GM12878 (cell line): ENCODE results near the gene ALG2. TPM values are rescaled to one million over a fixed set of nuclear protein-coding genes. Genes with fewer than 3 reads are reported as not detected.

Experiments
- BCL11A ChIP-seq: IDR thresholded peaks from 2 replicates; pipeline ENCODE4 v1.6.1; 2011; ENCODE audit warnings: low read depth, low read length
- CBX3 ChIP-seq: fragments of 200-600 bp; sonication (generic); IDR thresholded peaks from 2 replicates; pipeline ENCODE4 v1.6.1; 2016; ENCODE audit warnings: low read depth, borderline replicate concordance
- CEBPB ChIP-seq, 2 experiments: fragments of 150-350 bp in 1 of 2; IDR thresholded peaks; 2 replicates each; pipeline ENCODE4 v1.6.1; 2012 to 2014; ENCODE audit warnings: low read depth in 2 of 2, low read length in 2 of 2, borderline replicate concordance in 1 of 2, inconsistent platforms in 1 of 2
- ETV6 ChIP-seq, 2 experiments: fragments of 450-650 bp in 1 of 2; IDR thresholded peaks in 1 of 2; conservative IDR thresholded peaks in 1 of 2; 2 replicates each; pipeline ENCODE4 v1.6.1; 2014; ENCODE audit warnings: antibody characterized with exemption in 1 of 2, borderline replicate concordance in 1 of 2, low read depth in 1 of 2, mild to moderate bottlenecking in 1 of 2, moderate library complexity in 1 of 2
- GABPA ChIP-seq: IDR thresholded peaks from 2 replicates; pipeline ENCODE4 v1.6.1; 2014; ENCODE audit warnings: antibody characterized with exemption, low read depth, mild to moderate bottlenecking, inconsistent platforms
- KAT2A ChIP-seq: conservative IDR thresholded peaks from 2 replicates; pipeline ENCODE4 v1.6.1; 2011; ENCODE audit warnings: low read depth, low read length; ENCODE audit not compliant: control insufficient read depth
- KLF5 ChIP-seq: fragments of 450-650 bp; IDR thresholded peaks from 2 replicates; pipeline ENCODE4 v1.6.1; 2014; ENCODE audit warnings: mild to moderate bottlenecking; ENCODE audit not compliant: partially characterized antibody
- MYB ChIP-seq: fragments of 150-350 bp; IDR thresholded peaks from 2 replicates; pipeline ENCODE4 v1.6.1; 2014; ENCODE audit warnings: mild to moderate bottlenecking, low read depth, low read length, borderline replicate concordance
- MYC ChIP-seq: IDR thresholded peaks from 2 replicates; pipeline ENCODE4 v1.6.1; 2011; ENCODE audit warnings: mild to moderate bottlenecking, low read length, moderate library complexity, inconsistent platforms; ENCODE audit not compliant: insufficient read depth, insufficient replicate concordance, insufficient read length, severe bottlenecking
- NR2C1 ChIP-seq: fragments of 450-650 bp; IDR thresholded peaks from 2 replicates; pipeline ENCODE4 v1.6.1; 2017; ENCODE audit warnings: antibody characterized with exemption, mild to moderate bottlenecking, moderate library complexity
- RAD21 ChIP-seq: IDR thresholded peaks from 2 replicates; pipeline ENCODE4 v1.6.1; 2011; ENCODE audit warnings: mild to moderate bottlenecking, low read depth, low read length, moderate library complexity; ENCODE audit not compliant: insufficient read depth
- RCOR1 ChIP-seq: conservative IDR thresholded peaks from 2 replicates; pipeline ENCODE4 v1.6.1; 2012; ENCODE audit warnings: low read depth, low read length, improper control_type of control experiment
- SIN3A ChIP-seq: IDR thresholded peaks from 2 replicates; pipeline ENCODE4 v1.6.1; 2012; ENCODE audit warnings: low read depth, low read length, improper control_type of control experiment
- YY1 ChIP-seq: IDR thresholded peaks from 2 replicates; pipeline ENCODE4 v1.6.1; 2011; ENCODE audit warnings: low read depth, mild to moderate bottlenecking, low read length
- polyA plus RNA-seq, 11 experiments: library from polyadenylated mRNA; depleted of rRNA in 4 of 11; unstranded in 6 of 11; stranded (reverse) in 5 of 11; fragments of >200 nt; fragmentation: Nextera tagmentation in 4 of 11; fragmentation: Illumina TruSeq in 1 of 11; extraction: Ambion mirVana in 4 of 11; extraction: Trizol in 1 of 11; gene quantifications; 1 replicate in 1 of 11; 2 replicates in 10 of 11; pipeline versions ENCODE4 v1.2.1 to v1.2.3, GENCODE V29; 2011 to 2016; ENCODE audit warnings: inconsistent platforms in 2 of 11, missing spikeins in 2 of 11, low read depth in 1 of 11
- total RNA-seq, 4 experiments: library from RNA; depleted of rRNA in 3 of 4; stranded (reverse); fragments of >200 nt in 3 of 4; fragmentation: Illumina TruSeq in 1 of 4; extraction: Trizol in 1 of 4; gene quantifications; 2 replicates each; pipeline versions ENCODE4 v1.2.1 to v1.2.3, GENCODE V29; 2013 to 2021
- TF ChIP-seq, protein P1 (sequence below): IDR thresholded peaks from 2 replicates; pipeline ENCODE4 v1.6.1; 2012; ENCODE audit warnings: improper control_type of control experiment, low read depth, low read length; ENCODE audit not compliant: insufficient replicate concordance
- TF ChIP-seq, protein P2 (sequence below): fragments of 450-650 bp; IDR thresholded peaks from 2 replicates; pipeline ENCODE4 v1.6.1; 2017; ENCODE audit warnings: mild to moderate bottlenecking
- TF ChIP-seq, protein P3 (sequence below): fragments of 450-650 bp; IDR thresholded peaks from 2 replicates; pipeline ENCODE4 v1.6.1; 2017; ENCODE audit warnings: mild to moderate bottlenecking, moderate library complexity
- TF ChIP-seq, protein P4 (sequence below): IDR thresholded peaks from 2 replicates; pipeline ENCODE4 v1.6.1; 2012; ENCODE audit warnings: low read depth, low read length, improper control_type of control experiment

The ALG2 gene
- total and polyA plus RNA-seq, 10 of the 15 experiments (the other 5 are each of a cell fraction or from before 2014, with no cell fraction given), result 8.8 to 52.5 (median 38.6) TPM

DNA sequence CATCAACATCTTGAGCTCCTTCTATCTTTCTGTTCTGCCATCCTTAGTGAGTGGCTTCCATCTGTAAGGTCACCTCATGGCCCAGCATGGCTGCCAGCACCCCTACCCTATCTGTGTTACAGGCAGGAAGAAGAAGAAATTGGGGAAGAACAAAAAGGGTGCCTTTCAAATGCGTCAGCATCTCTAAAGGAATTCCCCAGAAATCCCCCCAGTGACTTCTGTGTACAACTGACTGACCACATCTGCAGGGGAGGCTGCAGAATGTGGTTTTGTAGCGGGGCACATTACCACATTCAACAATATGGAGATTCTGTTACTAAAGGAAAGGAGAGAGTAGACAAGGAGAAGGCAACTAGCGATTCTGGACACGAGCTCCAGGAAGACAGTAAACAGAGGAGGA, 40.1 kb downstream of the ALG2 start (continued):
- TF ChIP-seq, protein P1, sequence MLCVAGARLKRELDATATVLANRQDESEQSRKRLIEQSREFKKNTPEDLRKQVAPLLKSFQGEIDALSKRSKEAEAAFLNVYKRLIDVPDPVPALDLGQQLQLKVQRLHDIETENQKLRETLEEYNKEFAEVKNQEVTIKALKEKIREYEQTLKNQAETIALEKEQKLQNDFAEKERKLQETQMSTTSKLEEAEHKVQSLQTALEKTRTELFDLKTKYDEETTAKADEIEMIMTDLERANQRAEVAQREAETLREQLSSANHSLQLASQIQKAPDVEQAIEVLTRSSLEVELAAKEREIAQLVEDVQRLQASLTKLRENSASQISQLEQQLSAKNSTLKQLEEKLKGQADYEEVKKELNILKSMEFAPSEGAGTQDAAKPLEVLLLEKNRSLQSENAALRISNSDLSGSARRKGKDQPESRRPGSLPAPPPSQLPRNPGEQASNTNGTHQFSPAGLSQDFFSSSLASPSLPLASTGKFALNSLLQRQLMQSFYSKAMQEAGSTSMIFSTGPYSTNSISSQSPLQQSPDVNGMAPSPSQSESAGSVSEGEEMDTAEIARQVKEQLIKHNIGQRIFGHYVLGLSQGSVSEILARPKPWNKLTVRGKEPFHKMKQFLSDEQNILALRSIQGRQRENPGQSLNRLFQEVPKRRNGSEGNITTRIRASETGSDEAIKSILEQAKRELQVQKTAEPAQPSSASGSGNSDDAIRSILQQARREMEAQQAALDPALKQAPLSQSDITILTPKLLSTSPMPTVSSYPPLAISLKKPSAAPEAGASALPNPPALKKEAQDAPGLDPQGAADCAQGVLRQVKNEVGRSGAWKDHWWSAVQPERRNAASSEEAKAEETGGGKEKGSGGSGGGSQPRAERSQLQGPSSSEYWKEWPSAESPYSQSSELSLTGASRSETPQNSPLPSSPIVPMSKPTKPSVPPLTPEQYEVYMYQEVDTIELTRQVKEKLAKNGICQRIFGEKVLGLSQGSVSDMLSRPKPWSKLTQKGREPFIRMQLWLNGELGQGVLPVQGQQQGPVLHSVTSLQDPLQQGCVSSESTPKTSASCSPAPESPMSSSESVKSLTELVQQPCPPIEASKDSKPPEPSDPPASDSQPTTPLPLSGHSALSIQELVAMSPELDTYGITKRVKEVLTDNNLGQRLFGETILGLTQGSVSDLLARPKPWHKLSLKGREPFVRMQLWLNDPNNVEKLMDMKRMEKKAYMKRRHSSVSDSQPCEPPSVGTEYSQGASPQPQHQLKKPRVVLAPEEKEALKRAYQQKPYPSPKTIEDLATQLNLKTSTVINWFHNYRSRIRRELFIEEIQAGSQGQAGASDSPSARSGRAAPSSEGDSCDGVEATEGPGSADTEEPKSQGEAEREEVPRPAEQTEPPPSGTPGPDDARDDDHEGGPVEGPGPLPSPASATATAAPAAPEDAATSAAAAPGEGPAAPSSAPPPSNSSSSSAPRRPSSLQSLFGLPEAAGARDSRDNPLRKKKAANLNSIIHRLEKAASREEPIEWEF, result no peak
- TF ChIP-seq MYC, result no peak
- peak; percentile 90 for TF ChIP-seq YY1
- no peak for TF ChIP-seq RAD21
- no peak for TF ChIP-seq NR2C1
- TF ChIP-seq, protein P2, sequence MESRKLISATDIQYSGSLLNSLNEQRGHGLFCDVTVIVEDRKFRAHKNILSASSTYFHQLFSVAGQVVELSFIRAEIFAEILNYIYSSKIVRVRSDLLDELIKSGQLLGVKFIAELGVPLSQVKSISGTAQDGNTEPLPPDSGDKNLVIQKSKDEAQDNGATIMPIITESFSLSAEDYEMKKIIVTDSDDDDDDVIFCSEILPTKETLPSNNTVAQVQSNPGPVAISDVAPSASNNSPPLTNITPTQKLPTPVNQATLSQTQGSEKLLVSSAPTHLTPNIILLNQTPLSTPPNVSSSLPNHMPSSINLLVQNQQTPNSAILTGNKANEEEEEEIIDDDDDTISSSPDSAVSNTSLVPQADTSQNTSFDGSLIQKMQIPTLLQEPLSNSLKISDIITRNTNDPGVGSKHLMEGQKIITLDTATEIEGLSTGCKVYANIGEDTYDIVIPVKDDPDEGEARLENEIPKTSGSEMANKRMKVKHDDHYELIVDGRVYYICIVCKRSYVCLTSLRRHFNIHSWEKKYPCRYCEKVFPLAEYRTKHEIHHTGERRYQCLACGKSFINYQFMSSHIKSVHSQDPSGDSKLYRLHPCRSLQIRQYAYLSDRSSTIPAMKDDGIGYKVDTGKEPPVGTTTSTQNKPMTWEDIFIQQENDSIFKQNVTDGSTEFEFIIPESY, result no peak
- peak; percentile 82 for TF ChIP-seq KLF5
- TF ChIP-seq CBX3, result no peak
- no peak; a peak in 2 of 4 replicates for TF ChIP-seq ETV6 (conservative IDR thresholded peaks at IDR 0.05 in 1 of 2, IDR thresholded peaks at IDR 0.05 in 1 of 2; ENCODE audit: borderline replicate concordance in 1 of 2, low read depth in 1 of 2)
- TF ChIP-seq BCL11A, result peak; percentile 96
- TF ChIP-seq, protein P3, sequence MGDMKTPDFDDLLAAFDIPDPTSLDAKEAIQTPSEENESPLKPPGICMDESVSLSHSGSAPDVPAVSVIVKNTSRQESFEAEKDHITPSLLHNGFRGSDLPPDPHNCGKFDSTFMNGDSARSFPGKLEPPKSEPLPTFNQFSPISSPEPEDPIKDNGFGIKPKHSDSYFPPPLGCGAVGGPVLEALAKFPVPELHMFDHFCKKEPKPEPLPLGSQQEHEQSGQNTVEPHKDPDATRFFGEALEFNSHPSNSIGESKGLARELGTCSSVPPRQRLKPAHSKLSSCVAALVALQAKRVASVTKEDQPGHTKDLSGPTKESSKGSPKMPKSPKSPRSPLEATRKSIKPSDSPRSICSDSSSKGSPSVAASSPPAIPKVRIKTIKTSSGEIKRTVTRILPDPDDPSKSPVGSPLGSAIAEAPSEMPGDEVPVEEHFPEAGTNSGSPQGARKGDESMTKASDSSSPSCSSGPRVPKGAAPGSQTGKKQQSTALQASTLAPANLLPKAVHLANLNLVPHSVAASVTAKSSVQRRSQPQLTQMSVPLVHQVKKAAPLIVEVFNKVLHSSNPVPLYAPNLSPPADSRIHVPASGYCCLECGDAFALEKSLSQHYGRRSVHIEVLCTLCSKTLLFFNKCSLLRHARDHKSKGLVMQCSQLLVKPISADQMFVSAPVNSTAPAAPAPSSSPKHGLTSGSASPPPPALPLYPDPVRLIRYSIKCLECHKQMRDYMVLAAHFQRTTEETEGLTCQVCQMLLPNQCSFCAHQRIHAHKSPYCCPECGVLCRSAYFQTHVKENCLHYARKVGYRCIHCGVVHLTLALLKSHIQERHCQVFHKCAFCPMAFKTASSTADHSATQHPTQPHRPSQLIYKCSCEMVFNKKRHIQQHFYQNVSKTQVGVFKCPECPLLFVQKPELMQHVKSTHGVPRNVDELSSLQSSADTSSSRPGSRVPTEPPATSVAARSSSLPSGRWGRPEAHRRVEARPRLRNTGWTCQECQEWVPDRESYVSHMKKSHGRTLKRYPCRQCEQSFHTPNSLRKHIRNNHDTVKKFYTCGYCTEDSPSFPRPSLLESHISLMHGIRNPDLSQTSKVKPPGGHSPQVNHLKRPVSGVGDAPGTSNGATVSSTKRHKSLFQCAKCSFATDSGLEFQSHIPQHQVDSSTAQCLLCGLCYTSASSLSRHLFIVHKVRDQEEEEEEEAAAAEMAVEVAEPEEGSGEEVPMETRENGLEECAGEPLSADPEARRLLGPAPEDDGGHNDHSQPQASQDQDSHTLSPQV, result peak; percentile 82
- no peak for TF ChIP-seq KAT2A
- peak; percentile 83 for TF ChIP-seq MYB
- no peak for TF ChIP-seq RCOR1
- TF ChIP-seq CEBPB (IDR thresholded peaks at IDR 0.05; ENCODE audit: borderline replicate concordance in 1 of 2, low read depth in 2 of 2, low read length in 2 of 2), result peak in 1 of 2 experiments; percentile 75; a peak in 1 of 4 replicates
- TF ChIP-seq SIN3A, result no peak
- 0 out of 2 replicates have a peak, but pooled peaks have one; percentile 32 for TF ChIP-seq GABPA
- TF ChIP-seq, protein P4, sequence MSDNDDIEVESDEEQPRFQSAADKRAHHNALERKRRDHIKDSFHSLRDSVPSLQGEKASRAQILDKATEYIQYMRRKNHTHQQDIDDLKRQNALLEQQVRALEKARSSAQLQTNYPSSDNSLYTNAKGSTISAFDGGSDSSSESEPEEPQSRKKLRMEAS, result 0 out of 2 replicates have a peak, but pooled peaks have one; percentile 27
